OCI-LY7 (cell line): Measurements from ENCODE around the gene C6orf132. TPM values are rescaled to one million over a fixed set of nuclear protein-coding genes. Genes with fewer than 3 reads are reported as not detected.

ENCODE experiments used
- BruUV-seq: library from RNA; stranded (reverse); fragments of 400-500 nt; replicated peaks from 2 replicates; lab custom pipeline; 2021; lab: Mats Ljungman, UMichigan
- CTCF ChIA-PET: fragments of 300-600 bp; sonication (Branson Sonifier 250); formaldehyde crosslinking; loops from one replicate; lab custom pipeline; 2022; ENCODE audit warnings: antibody characterized with exemption; ENCODE audit not compliant: unreplicated experiment; lab: Charles Lee
- POLR2A ChIA-PET: fragments of 300-600 bp; sonication (Branson Sonifier 250); formaldehyde crosslinking; loops from one replicate; lab custom pipeline; 2022; ENCODE audit warnings: antibody characterized with exemption; lab: Charles Lee
- DNase-seq: peaks from one replicate; pipeline ENCODE4 v3.0.0-alpha.2; 2015; ENCODE audit warnings: low spot score
- H2AFZ ChIP-seq: fragments of 200-600 bp; sonication (generic), shearing (Covaris generic); 2 replicates; pipeline ENCODE4 v1.6.1; 2014; ENCODE audit warnings: mild to moderate bottlenecking, antibody characterized with exemption, low read length, moderate library complexity
- H3K27ac ChIP-seq: fragments of 200-600 bp; sonication (generic); 2 replicates; pipeline ENCODE4 v1.5.1; 2014; ENCODE audit warnings: mixed run types, low read depth, mild to moderate bottlenecking, moderate library complexity, low read length, inconsistent platforms; ENCODE audit not compliant: poor library complexity, severe bottlenecking
- H3K36me3 ChIP-seq: fragments of 200-600 bp; sonication (generic); 2 replicates; pipeline ENCODE4 v1.6.1; 2014; ENCODE audit warnings: mild to moderate bottlenecking, antibody characterized with exemption, low read length, moderate library complexity, mixed read lengths; ENCODE audit not compliant: insufficient read depth
- H3K4me1 ChIP-seq: fragments of 200-600 bp; sonication (generic); 2 replicates; pipeline ENCODE4 v1.5.1; 2014; ENCODE audit warnings: mild to moderate bottlenecking, low read length; ENCODE audit not compliant: insufficient read depth, poor library complexity, severe bottlenecking
- H3K4me2 ChIP-seq: fragments of 200-600 bp; sonication (generic); 2 replicates; pipeline ENCODE4 v1.6.1; 2014; ENCODE audit warnings: mild to moderate bottlenecking, low read length
- H3K4me3 ChIP-seq: fragments of 200-600 bp; sonication (generic); 2 replicates; pipeline ENCODE4 v1.5.1; 2014; ENCODE audit warnings: mild to moderate bottlenecking, low read depth, low read length; ENCODE audit not compliant: poor library complexity, severe bottlenecking
- H3K79me2 ChIP-seq: fragments of 200-600 bp; sonication (generic); 2 replicates; pipeline ENCODE4 v1.6.1; 2016; ENCODE audit warnings: low read depth, mild to moderate bottlenecking, low read length, moderate library complexity, mixed read lengths; ENCODE audit not compliant: insufficient read depth
- H3K9me2 ChIP-seq: fragments of 200-600 bp; sonication (generic); 2 replicates; pipeline ENCODE4 v1.6.1; 2016; ENCODE audit warnings: mild to moderate bottlenecking, low read length, mixed read lengths; ENCODE audit not compliant: insufficient read depth
- H3K9me3 ChIP-seq: fragments of 200-600 bp; sonication (generic); 2 replicates; pipeline ENCODE4 v1.6.1; 2014; ENCODE audit warnings: mild to moderate bottlenecking, mixed run types, low read length, mixed read lengths
- H4K20me1 ChIP-seq: fragments of 200-600 bp; sonication (generic); 2 replicates; pipeline ENCODE4 v1.6.1; 2014; ENCODE audit warnings: mild to moderate bottlenecking, antibody characterized with exemption, low read length, moderate library complexity, mixed read lengths; ENCODE audit not compliant: insufficient read depth
- EZH2phosphoT487 ChIP-seq: fragments of 200-600 bp; sonication (generic); IDR thresholded peaks from 2 replicates; pipeline ENCODE4 v1.6.1; 2018; ENCODE audit warnings: low read depth, borderline replicate concordance, mild to moderate bottlenecking, mixed run types, antibody characterized with exemption, low read length, moderate library complexity, mixed read lengths
- intact Hi-C: fragments of 100-400 bp; cut with micrococcal nuclease; formaldehyde crosslinking; loops from one replicate; pipeline ENCODE4 v1.10.0; 2022; ENCODE audit not compliant: unreplicated experiment
- total RNA-seq, 2 experiments: library from RNA; depleted of rRNA in 1 of 2; stranded (reverse); fragments of >200 nt in 1 of 2; shearing (Covaris generic) in 1 of 2; gene quantifications; 2 replicates each; pipeline ENCODE4 v1.2.3, GENCODE V29; 2014 to 2022
- TF ChIP-seq, protein P1 (sequence below): fragments of 200-600 bp; sonication (generic); conservative IDR thresholded peaks from 2 replicates; pipeline ENCODE4 v1.5.1; 2014; ENCODE audit warnings: mild to moderate bottlenecking, antibody characterized with exemption, low read length, moderate library complexity, mixed read lengths

Gene C6orf132
- total RNA-seq, 2 experiments from 2014 or later, result 0.03 TPM; not detected in 1

DNA sequence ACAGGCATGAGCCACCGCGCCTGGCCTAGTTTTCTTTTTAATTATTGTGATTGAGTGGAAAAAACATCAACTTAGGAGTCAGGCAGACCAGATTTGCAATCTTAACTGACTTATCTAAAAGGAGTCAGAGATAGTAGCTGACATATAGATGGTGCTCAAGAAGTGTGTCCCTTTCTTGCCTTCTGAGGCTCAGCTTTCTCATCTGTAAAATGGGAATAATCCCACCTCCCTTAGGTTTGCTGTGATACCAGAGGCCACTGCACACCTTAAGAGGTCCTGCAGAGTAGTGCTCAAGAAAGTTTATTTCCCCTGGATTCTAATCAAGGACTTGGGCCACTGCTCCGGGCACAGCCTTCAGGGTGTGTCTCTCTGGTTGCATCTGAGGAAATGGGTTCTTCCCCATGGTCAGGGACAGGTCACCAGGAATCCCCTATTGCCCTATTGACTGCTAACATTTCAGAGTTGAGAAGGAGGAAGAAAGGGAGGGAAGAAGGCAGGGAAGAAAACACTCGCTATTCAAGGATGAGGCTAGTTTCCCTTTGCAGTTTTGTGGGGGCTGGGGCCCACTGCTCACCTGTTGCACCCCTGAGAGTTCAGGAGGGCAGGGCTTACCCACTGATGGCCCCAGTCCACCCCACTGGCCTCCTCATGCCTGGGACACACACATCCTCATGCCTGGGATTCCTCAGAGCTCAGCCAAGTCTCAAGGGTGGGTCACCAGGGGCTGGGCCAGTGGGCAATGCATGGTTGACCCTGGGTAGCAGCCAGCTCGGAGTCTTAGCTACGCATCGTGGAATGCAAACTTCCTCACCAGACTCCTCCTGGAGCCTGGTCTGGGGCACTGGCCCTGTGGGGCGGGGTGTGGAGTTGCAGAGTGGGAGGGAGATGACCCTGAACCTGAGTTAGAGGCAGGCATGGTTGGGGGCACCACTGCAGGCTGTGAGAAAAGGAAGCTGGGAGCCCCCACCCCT, 21.2 kb downstream of the C6orf132 start:
- no peaks in the 10 kb centered on the region for H3K9me2 ChIP-seq
- no peaks in the 10 kb centered on the region for H4K20me1 ChIP-seq
- H3K4me1 ChIP-seq, result no peaks in the 10 kb centered on the region
- DNase-seq, result no peak
- H3K4me2 ChIP-seq, result no peak overlapping the region
- no peaks in the 10 kb centered on the region for H3K9me3 ChIP-seq
- ChIA-PET POLR2A (no interaction called here), CTCF (no interaction called here)
- no peaks in the 10 kb centered on the region for H3K79me2 ChIP-seq
- BruUV-seq, result no TSS peak
- no peaks in the 10 kb centered on the region for H3K36me3 ChIP-seq
- H3K27ac ChIP-seq, result no peak overlapping the region
- no peak overlapping the region for H2AFZ ChIP-seq
- no peak overlapping the region for H3K4me3 ChIP-seq
- TF ChIP-seq, protein P1, sequence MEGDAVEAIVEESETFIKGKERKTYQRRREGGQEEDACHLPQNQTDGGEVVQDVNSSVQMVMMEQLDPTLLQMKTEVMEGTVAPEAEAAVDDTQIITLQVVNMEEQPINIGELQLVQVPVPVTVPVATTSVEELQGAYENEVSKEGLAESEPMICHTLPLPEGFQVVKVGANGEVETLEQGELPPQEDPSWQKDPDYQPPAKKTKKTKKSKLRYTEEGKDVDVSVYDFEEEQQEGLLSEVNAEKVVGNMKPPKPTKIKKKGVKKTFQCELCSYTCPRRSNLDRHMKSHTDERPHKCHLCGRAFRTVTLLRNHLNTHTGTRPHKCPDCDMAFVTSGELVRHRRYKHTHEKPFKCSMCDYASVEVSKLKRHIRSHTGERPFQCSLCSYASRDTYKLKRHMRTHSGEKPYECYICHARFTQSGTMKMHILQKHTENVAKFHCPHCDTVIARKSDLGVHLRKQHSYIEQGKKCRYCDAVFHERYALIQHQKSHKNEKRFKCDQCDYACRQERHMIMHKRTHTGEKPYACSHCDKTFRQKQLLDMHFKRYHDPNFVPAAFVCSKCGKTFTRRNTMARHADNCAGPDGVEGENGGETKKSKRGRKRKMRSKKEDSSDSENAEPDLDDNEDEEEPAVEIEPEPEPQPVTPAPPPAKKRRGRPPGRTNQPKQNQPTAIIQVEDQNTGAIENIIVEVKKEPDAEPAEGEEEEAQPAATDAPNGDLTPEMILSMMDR, result no peak
- no peak for TF ChIP-seq EZH2phosphoT487
- intact Hi-C loops, result no loop called here

DNA sequence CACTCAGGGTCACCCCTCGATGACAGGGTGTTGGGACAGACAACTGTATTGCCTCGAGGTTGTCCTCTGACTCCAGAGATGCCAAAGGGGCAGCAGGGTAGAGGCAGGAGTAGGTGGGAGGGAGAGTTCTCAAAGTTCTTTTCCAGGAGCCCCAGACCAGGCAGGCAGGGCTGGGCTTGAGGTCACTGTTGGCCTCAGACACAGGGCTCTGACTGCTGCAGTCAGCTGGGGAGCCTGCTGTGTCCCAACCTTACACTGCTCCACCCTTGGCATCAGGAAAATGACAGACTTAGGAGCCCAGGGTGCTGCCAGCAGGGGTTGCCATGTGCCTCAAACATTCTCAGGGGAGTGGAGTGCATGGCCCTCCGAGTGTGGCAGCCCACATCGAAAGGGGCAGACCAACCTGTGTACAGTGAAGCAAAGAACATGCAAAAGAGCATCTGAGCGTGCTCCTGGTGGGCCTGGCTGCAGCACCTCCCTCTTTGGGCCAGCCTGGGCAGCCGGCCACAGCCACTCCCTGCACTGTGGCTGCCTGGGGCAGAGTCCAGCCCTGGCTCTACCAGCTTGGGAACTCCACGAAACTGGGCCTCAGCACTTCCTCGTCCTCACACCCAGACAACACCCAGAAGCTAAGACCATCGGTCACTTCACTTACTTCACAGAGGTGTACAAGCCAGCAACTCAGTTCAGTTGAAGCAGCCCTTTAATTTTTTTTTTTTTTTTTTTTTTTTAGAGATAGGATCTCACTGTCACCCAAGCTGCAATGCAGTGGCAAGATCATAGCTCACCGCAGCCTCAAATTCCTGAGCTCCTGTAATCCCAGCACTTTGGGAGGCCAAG, 24.0 kb downstream of the C6orf132 start:
- DNase-seq, result no peak
- Histone ChIP-seq H4K20me1 (no peaks in the 10 kb centered on the region), H3K9me2 (no peaks in the 10 kb centered on the region), H3K79me2 (no peaks in the 10 kb centered on the region), H3K4me2 (no peak overlapping the region), H2AFZ (no peak overlapping the region), H3K27ac (no peak overlapping the region), H3K9me3 (no peaks in the 10 kb centered on the region), H3K4me3 (no peak overlapping the region), H3K36me3 (no peaks in the 10 kb centered on the region), H3K4me1 (no peaks in the 10 kb centered on the region)
- intact Hi-C loops, result no loop called here
- CTCF ChIA-PET, result no interaction called here
- BruUV-seq, result no TSS peak
- POLR2A ChIA-PET, result interaction anchor here (0.6 to 0.7 kb wide), 8 partner anchors 8 to 674 kb away, joined by 3 to 9 read pairs (median 3); no protein-coding TSS in a partner anchor
- TF ChIP-seq EZH2phosphoT487, result no peak
- TF ChIP-seq, protein P1, result no peak
